Smooth muscle cell (in vitro differentiated cells): ENCODE data around the gene GAD1. TPM values are rescaled to one million over a fixed set of nuclear protein-coding genes. Genes with fewer than 3 reads are reported as not detected.

ENCODE experiments used
- DNase-seq: peaks from one replicate; lab custom pipeline; 2025; ENCODE audit not compliant: unreplicated experiment; lab: John Stamatoyannopoulos, UW
- H2AFZ ChIP-seq: fragments of 200-600 bp; sonication (generic); 2 replicates; pipeline ENCODE4 v1.6.0; 2016; ENCODE audit warnings: antibody characterized with exemption, low read depth, mild to moderate bottlenecking
- H3F3A ChIP-seq: fragments of 200-600 bp; sonication (generic); 2 replicates; pipeline ENCODE4 v1.6.0; 2017; ENCODE audit warnings: antibody characterized with exemption, low read depth
- H3K27ac ChIP-seq: fragments of 200-600 bp; sonication (generic); 2 replicates; pipeline ENCODE4 v1.5.1; 2016; ENCODE audit warnings: low read depth, mild to moderate bottlenecking
- H3K27me3 ChIP-seq: fragments of 200-600 bp; sonication (generic); 2 replicates; pipeline ENCODE4 v1.6.1; 2016; ENCODE audit warnings: low read depth, mild to moderate bottlenecking
- H3K36me3 ChIP-seq: fragments of 200-600 bp; sonication (generic); 2 replicates; pipeline ENCODE4 v1.5.1; 2016; ENCODE audit warnings: low read depth
- H3K4me1 ChIP-seq: fragments of 200-600 bp; sonication (generic); 2 replicates; pipeline ENCODE4 v1.5.1; 2016; ENCODE audit warnings: low read depth
- H3K4me2 ChIP-seq: fragments of 200-600 bp; sonication (generic); 2 replicates; pipeline ENCODE4 v1.6.0; 2016; ENCODE audit warnings: mild to moderate bottlenecking
- H3K4me3 ChIP-seq: fragments of 200-600 bp; sonication (generic); 2 replicates; pipeline ENCODE4 v1.5.1; 2016; ENCODE audit warnings: mild to moderate bottlenecking
- H3K79me2 ChIP-seq: fragments of 200-600 bp; sonication (generic); 2 replicates; pipeline ENCODE4 v1.6.0; 2016; ENCODE audit warnings: low read depth, mild to moderate bottlenecking
- H3K9ac ChIP-seq: fragments of 200-600 bp; sonication (generic); 2 replicates; pipeline ENCODE4 v1.6.0; 2016; ENCODE audit warnings: low read depth
- H3K9me3 ChIP-seq: fragments of 200-600 bp; sonication (generic); replicated peaks from 2 replicates; pipeline ENCODE4 v1.5.1; 2016; ENCODE audit warnings: low read depth
- H4K20me1 ChIP-seq: fragments of 200-600 bp; sonication (generic); 2 replicates; pipeline ENCODE4 v1.6.0; 2016; ENCODE audit warnings: low read depth
- WGBS: methylation state at CpG from one replicate; pipeline ENCODE4 v1.1.7; 2016; ENCODE audit warnings: low lambda C conversion rate; 5-methylcytosine and 5-hydroxymethylcytosine counted together
- polyA plus RNA-seq: library from polyadenylated mRNA; unstranded; fragments of >200 nt; fragmentation: Nextera tagmentation; extraction: Ambion mirVana; gene quantifications from 2 replicates; pipeline ENCODE4 v1.2.1, GENCODE V29; 2016
- total RNA-seq: library from RNA; depleted of rRNA; stranded (reverse); fragments of >200 nt; gene quantifications from 2 replicates; pipeline ENCODE4 v1.2.3, GENCODE V29; 2014
- TF ChIP-seq, protein P1 (sequence below): fragments of 200-600 bp; sonication (generic); IDR thresholded peaks from 2 replicates; pipeline ENCODE4 v1.5.1; 2017; ENCODE audit warnings: borderline replicate concordance, mild to moderate bottlenecking, antibody characterized with exemption; ENCODE audit not compliant: insufficient read depth, poor library complexity, severe bottlenecking

The GAD1 gene
- total and polyA plus RNA-seq, 2 experiments from 2014 or later: 0.11 to 1.0 TPM

DNA sequence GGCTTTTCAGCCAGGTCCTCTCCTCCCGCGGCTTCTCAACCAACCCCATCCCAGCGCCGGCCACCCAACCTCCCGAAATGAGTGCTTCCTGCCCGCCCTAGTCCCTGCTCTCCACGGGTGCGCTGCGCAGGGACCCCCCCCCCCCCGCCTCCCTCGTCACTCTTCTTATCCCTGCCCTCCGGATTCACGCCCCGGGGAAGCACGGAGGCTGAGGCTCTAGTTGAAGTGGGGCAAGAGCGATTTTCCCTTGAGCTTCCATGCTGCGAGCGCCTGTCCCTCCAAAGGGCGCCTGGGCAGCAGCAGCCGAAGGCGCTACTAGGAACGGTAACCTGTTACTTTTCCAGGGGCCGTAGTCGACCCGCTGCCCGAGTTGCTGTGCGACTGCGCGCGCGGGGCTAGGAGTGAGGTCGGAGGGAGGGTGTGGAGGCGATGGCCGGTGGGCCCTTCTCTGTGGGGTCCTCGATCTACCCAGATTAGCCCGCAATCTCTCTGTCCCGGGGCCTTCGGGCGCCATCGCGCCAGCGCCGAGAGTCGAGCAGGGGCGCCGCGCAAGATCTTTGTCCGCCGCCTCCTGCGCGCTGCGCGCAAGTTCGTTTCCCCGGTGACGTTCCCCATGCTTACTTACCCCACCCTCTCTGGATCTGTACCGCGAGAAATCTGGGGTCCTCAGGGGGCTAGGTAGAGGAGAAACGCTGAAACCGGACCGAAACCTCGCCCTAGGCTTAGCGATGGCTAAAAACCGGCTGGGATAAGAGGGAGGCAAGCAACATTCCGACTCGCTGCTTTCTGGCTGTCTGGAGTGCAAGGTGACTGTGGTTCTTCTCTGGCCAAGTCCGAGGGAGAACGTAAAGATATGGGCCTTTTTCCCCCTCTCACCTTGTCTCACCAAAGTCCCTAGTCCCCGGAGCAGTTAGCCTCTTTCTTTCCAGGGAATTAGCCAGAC is 677 bp downstream of the GAD1 start:
- no peak overlapping the region for H2AFZ ChIP-seq
- H3K9me3 ChIP-seq: no peaks in the 10 kb centered on the region
- no peaks in the 10 kb centered on the region for H4K20me1 ChIP-seq
- TF ChIP-seq, protein P1, sequence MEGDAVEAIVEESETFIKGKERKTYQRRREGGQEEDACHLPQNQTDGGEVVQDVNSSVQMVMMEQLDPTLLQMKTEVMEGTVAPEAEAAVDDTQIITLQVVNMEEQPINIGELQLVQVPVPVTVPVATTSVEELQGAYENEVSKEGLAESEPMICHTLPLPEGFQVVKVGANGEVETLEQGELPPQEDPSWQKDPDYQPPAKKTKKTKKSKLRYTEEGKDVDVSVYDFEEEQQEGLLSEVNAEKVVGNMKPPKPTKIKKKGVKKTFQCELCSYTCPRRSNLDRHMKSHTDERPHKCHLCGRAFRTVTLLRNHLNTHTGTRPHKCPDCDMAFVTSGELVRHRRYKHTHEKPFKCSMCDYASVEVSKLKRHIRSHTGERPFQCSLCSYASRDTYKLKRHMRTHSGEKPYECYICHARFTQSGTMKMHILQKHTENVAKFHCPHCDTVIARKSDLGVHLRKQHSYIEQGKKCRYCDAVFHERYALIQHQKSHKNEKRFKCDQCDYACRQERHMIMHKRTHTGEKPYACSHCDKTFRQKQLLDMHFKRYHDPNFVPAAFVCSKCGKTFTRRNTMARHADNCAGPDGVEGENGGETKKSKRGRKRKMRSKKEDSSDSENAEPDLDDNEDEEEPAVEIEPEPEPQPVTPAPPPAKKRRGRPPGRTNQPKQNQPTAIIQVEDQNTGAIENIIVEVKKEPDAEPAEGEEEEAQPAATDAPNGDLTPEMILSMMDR: no peak
- H3F3A ChIP-seq: no peaks in the 10 kb centered on the region
- 1% methylated on average over 64 of the region's 69 CpGs for WGBS
- H3K36me3 ChIP-seq: no peaks in the 10 kb centered on the region
- H3K4me3 ChIP-seq: peak overlapping the region; percentile 43
- H3K4me1 ChIP-seq: peaks cover 60% of the 10 kb centered on the region
- peak overlapping the region; percentile 95 for H3K4me2 ChIP-seq
- peaks cover 96% of the 10 kb centered on the region for H3K27me3 ChIP-seq
- H3K79me2 ChIP-seq: no peaks in the 10 kb centered on the region
- DNase-seq: no peak
- H3K9ac ChIP-seq: no peak overlapping the region
- no peak overlapping the region for H3K27ac ChIP-seq

DNA sequence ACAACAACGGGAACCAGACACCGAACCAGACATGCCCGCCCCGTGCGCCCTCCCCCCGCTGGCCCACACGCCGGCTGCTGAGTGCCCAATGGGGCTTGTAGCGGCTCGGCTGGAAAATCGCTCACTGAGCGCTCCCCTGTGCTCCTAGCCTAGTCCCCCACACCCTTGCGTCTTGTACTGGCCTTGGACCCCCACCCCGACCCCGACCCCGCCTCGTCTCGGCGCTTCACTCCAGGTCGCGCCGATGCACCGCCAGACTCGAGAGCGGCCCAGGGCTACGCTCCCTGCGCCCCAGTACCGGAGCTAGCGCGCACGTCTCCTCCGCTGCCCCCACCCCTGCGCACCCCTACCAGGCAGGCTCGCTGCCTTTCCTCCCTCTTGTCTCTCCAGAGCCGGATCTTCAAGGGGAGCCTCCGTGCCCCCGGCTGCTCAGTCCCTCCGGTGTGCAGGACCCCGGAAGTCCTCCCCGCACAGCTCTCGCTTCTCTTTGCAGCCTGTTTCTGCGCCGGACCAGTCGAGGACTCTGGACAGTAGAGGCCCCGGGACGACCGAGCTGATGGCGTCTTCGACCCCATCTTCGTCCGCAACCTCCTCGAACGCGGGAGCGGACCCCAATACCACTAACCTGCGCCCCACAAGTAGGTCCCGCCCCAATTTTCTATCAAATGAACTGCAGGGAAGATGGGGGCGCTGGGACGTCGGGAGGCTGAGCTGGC is 1.5 kb downstream of the GAD1 start:
- Histone ChIP-seq H2AFZ (no peak overlapping the region), H3F3A (no peaks in the 10 kb centered on the region), H4K20me1 (no peaks in the 10 kb centered on the region), H3K4me3 (peak overlapping the region; percentile 43), H3K36me3 (no peaks in the 10 kb centered on the region), H3K4me1 (peaks cover 62% of the 10 kb centered on the region), H3K9ac (no peak overlapping the region), H3K27me3 (peaks cover 100% of the 10 kb centered on the region), H3K4me2 (peak overlapping the region; percentile 95), H3K9me3 (no peaks in the 10 kb centered on the region), H3K79me2 (no peaks in the 10 kb centered on the region), H3K27ac (no peak overlapping the region)
- TF ChIP-seq, protein P1: no peak
- 2% methylated on average over 49 of the region's 60 CpGs for WGBS
- DNase-seq: no peak

DNA sequence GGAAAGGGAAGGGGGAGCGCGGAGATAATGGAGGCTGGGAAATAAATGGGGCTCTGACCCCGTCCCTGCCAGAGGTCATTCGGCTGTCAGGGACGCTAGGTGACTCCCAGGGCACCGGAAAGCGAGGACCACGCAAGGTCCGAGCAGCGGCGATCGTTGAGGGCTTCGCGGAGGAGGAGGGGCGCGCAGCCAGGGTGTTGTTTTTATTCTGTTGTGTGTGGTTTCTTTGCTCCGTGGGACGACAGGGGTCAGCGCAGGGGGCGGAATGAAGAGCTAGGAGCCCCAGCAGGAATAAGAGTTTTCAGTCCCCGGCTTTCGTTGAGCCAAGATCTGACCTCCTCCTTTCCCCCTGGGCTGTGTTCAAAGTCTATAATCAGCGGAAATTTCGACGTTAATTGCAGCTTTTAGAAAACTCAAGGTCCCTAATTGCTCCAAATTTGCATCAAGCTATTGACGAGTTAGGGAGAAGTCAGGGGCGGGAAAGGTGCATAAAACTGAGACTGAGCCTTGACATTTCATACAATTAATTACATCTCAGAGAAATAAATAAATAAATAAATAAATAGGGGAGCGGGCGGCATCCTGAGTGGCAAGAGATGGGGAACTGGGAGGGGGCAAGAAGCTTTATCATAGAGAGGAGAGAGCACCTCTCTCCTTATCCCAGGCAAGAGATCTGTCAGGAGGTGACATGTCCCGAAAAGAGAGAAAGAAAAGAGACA is 2.2 kb downstream of the GAD1 start:
- H3K36me3 ChIP-seq: no peaks in the 10 kb centered on the region
- TF ChIP-seq, protein P1: no peak
- peak overlapping the region; percentile 43 for H3K4me3 ChIP-seq
- H3K27ac ChIP-seq: no peak overlapping the region
- DNase-seq: no peak
- no peaks in the 10 kb centered on the region for H3K9me3 ChIP-seq
- peaks cover 100% of the 10 kb centered on the region for H3K27me3 ChIP-seq
- no peak overlapping the region for H2AFZ ChIP-seq
- WGBS: 4% methylated on average over 30 of the region's 30 CpGs
- H4K20me1 ChIP-seq: no peaks in the 10 kb centered on the region
- H3K4me1 ChIP-seq: peaks cover 63% of the 10 kb centered on the region
- no peak overlapping the region for H3K9ac ChIP-seq
- H3F3A ChIP-seq: no peaks in the 10 kb centered on the region
- H3K4me2 ChIP-seq: peak overlapping the region; percentile 95
- no peaks in the 10 kb centered on the region for H3K79me2 ChIP-seq
